ENCODE data around the gene ZNF629.

The ZNF629 gene

GRCh38 chr16:30746638-30747175, 40.3 kb downstream of the ZNF629 start:
- DNase-seq = no peak

GRCh38 chr16:30745082-30745481, 41.9 kb downstream of the ZNF629 start:
- DNase-seq = no peak

DNA sequence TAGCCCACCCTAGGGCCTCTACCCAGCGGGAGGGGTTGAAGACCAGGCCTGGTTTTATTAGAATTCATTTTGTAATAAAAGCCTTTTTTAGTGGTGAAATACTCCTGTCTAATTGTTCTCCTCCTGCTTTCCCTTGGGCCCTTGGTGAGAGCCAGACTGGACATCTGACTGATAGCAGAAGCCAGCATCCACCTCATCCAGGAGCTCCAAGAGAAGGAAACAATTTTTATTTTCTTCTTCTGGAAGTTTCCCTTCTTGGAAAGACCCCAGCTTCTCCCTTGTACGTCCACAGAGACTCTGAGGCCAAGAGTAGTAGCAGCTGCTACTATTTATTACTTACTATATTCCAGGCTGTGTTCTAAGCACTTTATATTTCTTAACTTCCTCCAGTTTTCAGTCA, 42.8 kb downstream of the ZNF629 start:
- no peak for DNase-seq

DNA sequence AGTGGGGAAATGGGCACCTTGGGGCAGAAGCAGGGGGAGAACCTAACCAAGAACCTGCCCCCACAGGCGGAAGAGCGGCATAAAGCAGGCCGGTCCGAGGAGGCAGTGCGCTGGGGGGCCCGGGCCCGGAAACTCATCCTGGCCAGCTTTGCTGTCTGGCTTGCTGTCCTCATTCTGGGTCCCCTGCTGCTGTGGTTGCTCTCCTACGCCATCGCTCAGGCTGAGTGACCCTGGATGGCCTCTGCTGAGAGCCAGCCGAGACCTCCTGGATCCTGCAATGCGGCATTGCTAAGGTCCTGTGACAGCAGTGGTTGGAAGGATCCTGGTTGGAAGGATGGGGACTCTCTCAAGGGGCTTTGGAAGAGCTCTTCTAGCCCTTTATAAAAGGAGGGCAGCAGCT, 43.3 kb downstream of the ZNF629 start:
- no peak for DNase-seq

DNA sequence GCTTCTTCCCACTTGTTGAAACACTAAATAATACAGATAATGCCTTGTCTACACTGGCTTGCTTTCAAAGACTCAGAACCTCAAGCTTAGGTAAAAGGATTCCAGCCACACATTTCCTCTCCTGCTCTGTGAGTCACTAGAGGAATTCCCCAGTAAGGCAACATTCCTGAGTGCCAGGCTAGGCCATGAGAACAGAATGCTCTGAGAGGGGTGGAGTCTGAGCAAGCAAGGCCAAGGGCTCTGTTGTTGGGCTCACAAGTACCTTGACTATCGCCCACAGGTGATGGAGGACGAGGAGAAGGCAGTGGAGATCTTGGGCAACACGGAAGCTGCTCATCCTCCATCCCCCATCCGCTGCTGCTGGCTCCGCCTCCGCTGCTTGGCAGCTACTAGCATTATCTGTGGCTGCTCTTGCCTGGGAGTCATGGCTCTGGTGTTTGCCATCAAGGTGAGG, 45.5 kb downstream of the ZNF629 start:
- DNase-seq = no peak

- no peak for DNase-seq
Measured at GRCh38 chr16:30740364-30741251, 46.4 kb downstream of the ZNF629 start.

DNA sequence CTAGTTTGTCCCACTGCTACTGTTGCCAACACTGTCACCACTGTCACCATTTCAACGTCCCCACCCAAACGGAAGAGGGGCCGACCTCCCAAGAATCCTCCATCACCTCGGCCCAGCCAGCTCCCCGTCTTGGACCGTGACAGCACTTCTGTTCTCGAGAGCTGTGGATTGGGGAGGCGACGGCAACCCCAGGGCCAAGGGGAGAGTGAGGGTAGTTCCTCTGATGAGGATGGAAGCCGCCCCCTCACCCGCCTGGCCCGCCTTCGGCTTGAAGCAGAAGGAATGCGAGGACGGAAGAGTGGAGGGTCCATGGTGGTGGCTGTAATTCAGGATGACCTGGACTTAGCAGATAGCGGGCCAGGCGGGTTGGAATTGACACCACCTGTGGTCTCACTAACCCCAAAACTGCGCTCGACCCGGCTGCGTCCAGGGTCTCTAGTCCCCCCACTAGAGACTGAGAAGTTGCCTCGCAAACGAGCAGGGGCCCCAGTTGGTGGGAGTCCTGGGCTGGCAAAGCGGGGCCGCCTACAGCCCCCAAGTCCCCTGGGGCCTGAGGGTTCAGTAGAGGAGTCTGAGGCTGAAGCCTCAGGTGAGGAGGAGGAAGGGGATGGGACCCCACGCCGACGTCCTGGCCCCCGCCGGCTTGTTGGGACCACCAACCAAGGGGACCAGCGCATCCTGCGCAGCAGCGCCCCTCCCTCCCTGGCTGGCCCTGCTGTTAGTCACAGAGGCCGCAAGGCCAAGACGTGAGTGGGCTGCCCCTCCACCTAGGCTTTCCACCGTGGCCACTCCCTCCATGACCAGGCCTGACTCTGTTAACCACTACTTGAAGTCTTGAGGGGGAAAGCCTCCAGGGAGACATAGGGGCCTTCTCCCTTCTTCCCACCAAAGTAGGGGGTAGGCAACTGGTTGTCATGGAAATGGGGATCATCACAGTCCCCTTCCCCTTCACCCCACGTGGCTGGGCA, 47.7 kb downstream of the ZNF629 start:
- DNase-seq = no peak

- no peak for DNase-seq
Measured at GRCh38 chr16:30737794-30738648, 49.0 kb downstream of the ZNF629 start.

DNA sequence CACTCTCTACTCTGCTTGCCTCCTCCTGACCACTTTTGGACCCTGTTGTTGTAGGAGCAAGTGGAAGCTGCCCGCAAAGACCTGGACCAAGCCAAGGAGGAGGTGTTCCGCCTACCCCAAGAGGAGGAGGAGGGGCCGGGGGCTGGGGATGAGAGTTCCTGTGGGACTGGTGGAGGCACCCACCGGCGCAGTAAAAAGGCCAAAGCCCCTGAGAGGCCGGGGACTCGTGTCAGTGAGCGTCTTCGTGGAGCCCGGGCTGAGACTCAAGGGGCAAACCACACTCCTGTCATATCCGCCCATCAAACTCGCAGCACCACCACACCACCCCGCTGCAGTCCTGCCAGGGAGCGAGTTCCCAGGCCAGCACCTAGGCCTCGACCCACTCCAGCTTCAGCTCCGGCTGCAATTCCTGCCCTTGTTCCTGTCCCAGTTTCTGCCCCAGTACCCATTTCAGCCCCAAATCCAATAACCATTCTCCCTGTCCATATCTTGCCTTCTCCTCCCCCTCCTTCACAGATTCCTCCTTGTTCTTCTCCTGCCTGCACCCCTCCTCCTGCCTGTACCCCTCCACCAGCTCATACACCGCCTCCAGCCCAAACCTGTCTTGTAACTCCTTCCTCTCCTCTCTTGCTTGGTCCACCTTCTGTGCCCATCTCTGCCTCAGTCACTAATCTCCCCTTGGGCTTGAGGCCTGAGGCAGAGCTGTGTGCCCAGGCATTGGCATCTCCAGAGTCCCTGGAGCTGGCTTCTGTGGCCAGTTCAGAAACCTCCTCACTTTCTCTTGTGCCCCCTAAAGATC, 49.8 kb downstream of the ZNF629 start:
- DNase-seq = no peak

- no peak for DNase-seq
Measured at GRCh38 chr16:30731411-30731810, 55.6 kb downstream of the ZNF629 start.

GRCh38 chr16:30728899-30729672, 57.9 kb downstream of the ZNF629 start:
- no peak for DNase-seq

Data from stimulated activated CD4-positive, alpha-beta T cell treated with anti-CD3 and anti-CD28 coated beads, Interleukin-12 subunit alpha, Interleukin-12 subunit beta, amount 100 ng/mL, for 4 hours (primary cell).